HPDE6-E6E7 (cell line): Measurements from ENCODE around the gene DMP1.
"Not testable (repeated sequence)": the region's sequence is repeated elsewhere in the genome, so short reads cannot be mapped to it uniquely, and the experiment has no call there.

Experiments used
- DNase-seq: peaks from one replicate; pipeline ENCODE4 v3.0.0; 2011; ENCODE audit warnings: missing footprints; ENCODE audit errors: extremely low spot score

Gene DMP1

DNA sequence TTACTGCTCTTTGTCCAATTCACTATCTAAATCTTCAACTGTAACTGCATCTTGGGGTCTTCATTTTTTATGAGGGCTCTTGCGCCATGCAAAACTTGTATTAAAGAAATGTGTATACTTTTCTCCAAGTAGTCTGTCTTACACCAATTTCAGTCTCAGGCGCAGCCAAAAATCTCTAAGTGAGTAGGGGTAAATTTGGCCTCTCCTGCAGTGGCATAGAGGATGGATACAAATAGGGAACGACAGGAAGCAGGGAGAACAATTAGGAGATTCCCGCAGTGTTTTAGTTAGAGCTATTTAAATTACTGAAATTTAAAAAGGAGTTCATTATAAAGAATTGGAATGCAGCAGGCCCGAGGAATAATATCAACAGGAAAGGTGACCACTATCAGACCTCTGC is 30.2 kb downstream of the DMP1 start:
- DNase-seq = no peak

DNA sequence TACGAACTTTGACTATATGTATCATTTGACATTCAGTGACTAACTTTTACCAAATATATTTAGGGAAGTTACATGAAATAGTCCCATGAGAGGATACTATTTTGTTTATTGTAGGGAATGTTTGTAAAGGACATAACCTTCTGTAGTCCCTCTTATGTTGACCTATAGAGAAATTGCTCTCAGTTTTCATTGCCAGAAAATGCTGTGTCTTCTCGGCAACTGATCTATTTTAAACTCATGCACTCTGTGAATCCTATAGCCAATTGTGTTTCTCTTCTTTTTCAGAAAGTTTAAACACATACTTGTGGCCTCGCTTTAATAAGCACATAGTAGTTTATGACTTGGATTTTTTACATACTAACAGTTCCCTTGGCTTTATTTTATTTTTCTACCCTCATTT is 38.2 kb downstream of the DMP1 start:
- DNase-seq = no peak

DNA sequence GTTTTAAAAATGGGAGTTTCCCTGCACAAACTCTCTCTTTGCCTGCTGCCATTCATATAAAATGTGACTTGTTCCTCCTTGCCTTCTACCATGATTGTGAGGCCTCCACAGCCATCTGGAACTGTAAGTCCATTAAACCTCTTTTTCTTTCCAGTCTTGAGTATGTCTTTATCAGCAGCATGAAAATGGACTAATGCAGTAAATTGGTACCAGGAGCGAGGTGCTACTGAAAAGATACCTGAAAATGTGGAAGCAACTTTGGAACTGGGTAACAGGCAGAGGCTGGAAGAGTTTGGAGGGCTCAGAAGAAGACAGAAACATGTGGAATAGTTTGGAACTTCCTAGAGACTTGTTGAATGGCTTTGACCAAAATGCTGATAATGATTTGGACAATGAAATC is 40.9 kb downstream of the DMP1 start:
- not testable (repeated sequence) for DNase-seq

DNA sequence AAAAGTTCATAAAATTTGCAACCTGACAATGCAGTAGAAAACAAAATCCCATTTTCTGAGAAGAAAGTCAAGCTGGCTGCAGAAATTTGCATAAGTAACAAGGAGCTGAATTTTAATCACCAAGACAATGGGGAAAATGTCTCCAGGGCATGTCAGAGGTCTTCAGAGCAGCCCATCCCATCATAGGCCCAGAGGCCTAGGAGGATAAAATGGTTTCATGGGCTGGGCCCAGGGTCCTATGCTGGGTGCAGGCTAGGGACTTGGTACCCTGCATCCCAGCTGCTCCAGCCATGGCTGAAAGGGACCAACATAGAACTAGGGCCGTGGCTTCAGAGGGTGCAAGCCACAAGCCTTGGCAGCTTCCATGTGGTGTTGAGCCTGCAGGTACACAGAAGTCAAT is 42.0 kb downstream of the DMP1 start:
- not testable (repeated sequence) for DNase-seq

DNA sequence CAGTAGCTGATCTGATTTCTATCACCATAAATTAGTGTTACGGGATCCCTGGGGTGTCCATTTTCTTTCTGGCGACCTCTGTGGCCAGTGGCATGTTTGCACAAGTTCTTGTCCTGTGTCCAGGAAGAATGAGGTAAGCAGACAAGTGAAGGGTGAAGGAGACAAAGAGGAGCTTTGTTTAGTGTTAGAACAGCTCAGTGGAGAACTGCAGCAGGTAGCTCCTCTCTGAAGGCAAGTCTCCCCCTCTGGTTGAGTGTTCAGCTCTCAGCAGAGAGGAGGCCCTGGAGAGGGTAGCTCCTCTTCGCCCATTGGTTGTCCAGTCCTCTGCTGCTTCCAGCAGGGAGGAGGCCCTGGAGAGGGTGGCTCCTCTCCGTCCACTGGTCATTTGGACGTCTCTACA is 47.2 kb downstream of the DMP1 start:
- no peak for DNase-seq

DNA sequence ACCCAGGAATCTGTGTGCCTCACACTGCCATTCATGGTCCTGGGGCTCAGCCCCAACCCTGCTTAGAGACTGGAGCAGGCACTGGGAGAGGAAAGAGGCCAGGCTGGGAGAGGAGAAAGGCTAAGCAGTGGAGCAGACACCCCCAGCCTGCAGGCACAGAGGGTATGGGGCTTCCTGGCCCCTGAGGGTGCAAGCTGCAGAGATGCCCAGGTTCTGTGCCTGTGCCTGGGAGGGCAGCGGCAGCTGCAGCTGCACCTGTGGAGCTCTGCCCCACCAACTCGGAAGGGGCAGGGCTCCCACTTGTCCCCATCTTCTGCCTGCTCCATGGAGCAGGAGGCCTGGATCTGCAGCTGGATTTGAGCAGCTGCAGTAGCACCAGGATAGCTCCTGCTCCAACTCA is 47.9 kb downstream of the DMP1 start:
- no peak for DNase-seq

DNA sequence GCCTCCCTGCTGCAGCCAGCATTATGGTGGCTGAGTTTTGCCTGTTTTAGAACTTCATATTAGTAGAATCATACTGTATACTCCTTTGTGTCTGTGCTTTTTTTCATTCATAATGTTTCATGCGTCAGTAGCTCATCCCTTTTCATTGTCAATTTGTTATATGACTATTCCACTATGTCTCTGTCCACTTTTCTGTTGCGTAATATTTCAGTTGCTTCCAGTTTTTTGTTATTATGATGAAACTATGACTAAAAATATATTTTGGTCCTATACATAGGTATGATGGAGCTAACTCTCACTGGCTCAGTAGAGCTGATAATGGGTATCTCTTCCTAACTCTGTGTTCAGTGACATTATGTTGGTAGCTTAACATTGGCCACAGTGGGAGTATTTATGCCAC is 48.3 kb downstream of the DMP1 start:
- no peak for DNase-seq

DNA sequence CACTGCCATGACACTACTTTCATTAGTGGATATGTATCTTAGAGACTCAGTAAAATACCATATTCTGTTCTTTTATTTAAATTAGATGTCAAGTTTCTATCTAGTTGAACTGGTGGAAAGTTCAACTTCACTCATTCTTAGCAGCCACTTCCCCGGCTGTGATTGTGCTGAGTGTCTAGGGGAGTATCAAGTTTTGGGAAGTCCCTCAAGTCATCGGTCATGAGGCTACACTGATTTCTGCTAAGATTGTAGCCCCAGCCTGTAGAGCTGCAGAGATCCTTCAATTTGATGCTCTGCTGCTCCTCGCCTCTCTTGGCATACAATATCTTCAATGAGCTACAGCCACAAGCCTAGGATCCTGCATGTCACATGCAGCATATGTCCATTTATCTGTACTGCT is 53.9 kb downstream of the DMP1 start:
- no peak for DNase-seq

DNA sequence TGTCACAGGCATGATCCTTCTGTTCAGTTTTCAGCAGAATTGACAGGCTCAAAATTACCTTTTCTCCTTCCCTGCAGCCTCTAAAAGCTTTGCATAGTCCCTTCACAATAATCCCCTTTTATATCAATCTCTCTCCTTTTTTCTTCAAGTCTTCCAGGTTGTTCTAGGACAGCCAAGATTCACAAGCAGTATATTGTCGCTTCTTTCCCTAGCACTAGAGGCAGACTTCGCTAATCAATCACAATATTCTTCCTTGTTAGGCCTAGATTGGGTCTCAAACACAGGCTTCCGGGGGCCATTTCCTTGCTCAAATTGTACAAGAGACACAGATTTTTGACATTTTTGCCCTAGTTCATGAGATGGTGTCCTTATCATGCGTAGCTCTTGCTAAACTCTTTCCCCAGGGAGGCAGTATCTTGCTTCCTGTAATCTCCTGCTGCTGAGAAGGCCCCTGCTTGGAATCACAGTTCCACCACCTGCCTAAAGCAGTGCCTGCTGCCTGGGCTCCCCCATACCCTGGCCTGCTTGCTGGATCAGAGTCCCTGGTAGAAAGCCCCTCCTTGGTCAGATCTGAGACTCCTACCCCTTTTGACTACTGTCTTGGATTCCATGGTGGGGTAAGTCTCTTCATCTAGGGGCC is 57.3 kb downstream of the DMP1 start:
- DNase-seq = no peak
